ENCODE measurements around the gene ESRP2.

Gene ESRP2

DNA sequence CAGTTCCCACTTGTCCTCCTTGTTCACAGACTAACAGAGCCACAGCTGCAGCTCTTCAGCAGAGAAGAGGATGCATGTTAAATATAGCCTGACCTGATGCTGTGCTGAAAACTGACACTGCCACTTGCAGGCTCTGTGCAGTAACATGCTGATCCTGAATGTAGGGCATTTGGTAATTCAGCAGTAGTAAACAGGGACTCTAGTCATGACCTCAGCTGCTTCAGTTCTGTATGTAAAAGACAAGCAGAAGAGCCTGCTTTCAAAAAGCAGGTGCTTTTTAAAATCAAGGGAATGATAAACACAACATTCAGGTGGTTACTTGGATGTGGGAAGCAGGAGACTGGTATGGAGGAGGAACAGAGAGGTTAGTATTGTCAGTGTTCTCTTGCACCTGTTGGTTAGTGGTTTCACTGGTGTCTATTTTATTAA is 33.8 kb downstream of the ESRP2 start:
- H3K36me3 ChIP-seq (ENCODE audit: control insufficient read depth in 2 of 2, insufficient read depth in 1 of 2, low read length in 2 of 2), result no peaks in the 10 kb centered on the region; a peak in 1 of 3 replicates
- no peaks in the 10 kb centered on the region for H3K4me1 ChIP-seq (ENCODE audit: control insufficient read depth, insufficient read depth, low read length)
- no peak overlapping the region for H3K27ac ChIP-seq (ENCODE audit: extremely low read depth, low read depth, low read length)
- no peaks in the 10 kb centered on the region for H3K9me3 ChIP-seq (ENCODE audit: control insufficient read depth, insufficient read depth, low read depth, low read length)
- no peak overlapping the region for H3K4me3 ChIP-seq (ENCODE audit: low read depth, low read length)
- ChIA-PET POLR2A (no interaction called here), CTCF (no interaction called here)
- TF ChIP-seq, protein P1, sequence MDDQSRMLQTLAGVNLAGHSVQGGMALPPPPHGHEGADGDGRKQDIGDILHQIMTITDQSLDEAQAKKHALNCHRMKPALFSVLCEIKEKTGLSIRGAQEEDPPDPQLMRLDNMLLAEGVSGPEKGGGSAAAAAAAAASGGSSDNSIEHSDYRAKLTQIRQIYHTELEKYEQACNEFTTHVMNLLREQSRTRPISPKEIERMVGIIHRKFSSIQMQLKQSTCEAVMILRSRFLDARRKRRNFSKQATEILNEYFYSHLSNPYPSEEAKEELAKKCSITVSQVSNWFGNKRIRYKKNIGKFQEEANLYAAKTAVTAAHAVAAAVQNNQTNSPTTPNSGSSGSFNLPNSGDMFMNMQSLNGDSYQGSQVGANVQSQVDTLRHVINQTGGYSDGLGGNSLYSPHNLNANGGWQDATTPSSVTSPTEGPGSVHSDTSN (CRISPR knock-in tag; IDR thresholded peaks at IDR 0.05), result no peak
- TF ChIP-seq ZNF132 (tag by site-specific recombination; IDR thresholded peaks at IDR 0.05; ENCODE audit: borderline replicate concordance), result no peak
- no peak for TF ChIP-seq ZBTB21 (tag by site-specific recombination; IDR thresholded peaks at IDR 0.05)
- TF ChIP-seq ZNF747 (tag by site-specific recombination; IDR thresholded peaks at IDR 0.05), result no peak
- TF ChIP-seq ZNF514 (tag by site-specific recombination; IDR thresholded peaks at IDR 0.05), result no peak
- TF ChIP-seq, protein P2, sequence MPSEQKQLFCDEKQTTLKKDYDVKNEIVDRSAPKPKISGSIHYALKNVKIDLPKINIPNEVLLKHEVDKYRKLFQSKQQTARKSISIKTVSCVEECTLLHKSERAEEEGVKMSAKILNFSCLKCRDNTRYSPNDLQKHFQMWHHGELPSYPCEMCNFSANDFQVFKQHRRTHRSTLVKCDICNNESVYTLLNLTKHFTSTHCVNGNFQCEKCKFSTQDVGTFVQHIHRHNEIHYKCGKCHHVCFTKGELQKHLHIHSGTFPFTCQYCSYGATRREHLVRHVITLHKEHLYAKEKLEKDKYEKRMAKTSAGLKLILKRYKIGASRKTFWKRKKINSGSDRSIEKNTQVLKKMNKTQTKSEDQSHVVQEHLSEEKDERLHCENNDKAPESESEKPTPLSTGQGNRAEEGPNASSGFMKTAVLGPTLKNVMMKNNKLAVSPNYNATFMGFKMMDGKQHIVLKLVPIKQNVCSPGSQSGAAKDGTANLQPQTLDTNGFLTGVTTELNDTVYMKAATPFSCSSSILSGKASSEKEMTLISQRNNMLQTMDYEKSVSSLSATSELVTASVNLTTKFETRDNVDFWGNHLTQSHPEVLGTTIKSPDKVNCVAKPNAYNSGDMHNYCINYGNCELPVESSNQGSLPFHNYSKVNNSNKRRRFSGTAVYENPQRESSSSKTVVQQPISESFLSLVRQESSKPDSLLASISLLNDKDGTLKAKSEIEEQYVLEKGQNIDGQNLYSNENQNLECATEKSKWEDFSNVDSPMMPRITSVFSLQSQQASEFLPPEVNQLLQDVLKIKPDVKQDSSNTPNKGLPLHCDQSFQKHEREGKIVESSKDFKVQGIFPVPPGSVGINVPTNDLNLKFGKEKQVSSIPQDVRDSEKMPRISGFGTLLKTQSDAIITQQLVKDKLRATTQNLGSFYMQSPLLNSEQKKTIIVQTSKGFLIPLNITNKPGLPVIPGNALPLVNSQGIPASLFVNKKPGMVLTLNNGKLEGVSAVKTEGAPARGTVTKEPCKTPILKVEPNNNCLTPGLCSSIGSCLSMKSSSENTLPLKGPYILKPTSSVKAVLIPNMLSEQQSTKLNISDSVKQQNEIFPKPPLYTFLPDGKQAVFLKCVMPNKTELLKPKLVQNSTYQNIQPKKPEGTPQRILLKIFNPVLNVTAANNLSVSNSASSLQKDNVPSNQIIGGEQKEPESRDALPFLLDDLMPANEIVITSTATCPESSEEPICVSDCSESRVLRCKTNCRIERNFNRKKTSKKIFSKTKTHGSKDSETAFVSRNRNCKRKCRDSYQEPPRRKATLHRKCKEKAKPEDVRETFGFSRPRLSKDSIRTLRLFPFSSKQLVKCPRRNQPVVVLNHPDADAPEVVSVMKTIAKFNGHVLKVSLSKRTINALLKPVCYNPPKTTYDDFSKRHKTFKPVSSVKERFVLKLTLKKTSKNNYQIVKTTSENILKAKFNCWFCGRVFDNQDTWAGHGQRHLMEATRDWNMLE (tag by site-specific recombination; conservative IDR thresholded peaks at IDR 0.05; ENCODE audit: low read depth), result no peak
- TF ChIP-seq ZSCAN16 (tag by site-specific recombination; IDR thresholded peaks at IDR 0.05), result no peak
- no peak for TF ChIP-seq ZNF558 (tag by site-specific recombination; IDR thresholded peaks at IDR 0.05)
- TF ChIP-seq, protein P3, sequence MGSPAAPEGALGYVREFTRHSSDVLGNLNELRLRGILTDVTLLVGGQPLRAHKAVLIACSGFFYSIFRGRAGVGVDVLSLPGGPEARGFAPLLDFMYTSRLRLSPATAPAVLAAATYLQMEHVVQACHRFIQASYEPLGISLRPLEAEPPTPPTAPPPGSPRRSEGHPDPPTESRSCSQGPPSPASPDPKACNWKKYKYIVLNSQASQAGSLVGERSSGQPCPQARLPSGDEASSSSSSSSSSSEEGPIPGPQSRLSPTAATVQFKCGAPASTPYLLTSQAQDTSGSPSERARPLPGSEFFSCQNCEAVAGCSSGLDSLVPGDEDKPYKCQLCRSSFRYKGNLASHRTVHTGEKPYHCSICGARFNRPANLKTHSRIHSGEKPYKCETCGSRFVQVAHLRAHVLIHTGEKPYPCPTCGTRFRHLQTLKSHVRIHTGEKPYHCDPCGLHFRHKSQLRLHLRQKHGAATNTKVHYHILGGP (tag by site-specific recombination; IDR thresholded peaks at IDR 0.05), result no peak
- 0 out of 2 replicates have a peak, but pooled peaks have one; percentile 16 for TF ChIP-seq SCRT1 (tag by site-specific recombination; IDR thresholded peaks at IDR 0.05; ENCODE audit: borderline replicate concordance)
- no peak for TF ChIP-seq ZNF416 (tag by site-specific recombination; IDR thresholded peaks at IDR 0.05)
- no peak for TF ChIP-seq TCF7L2 (IDR thresholded peaks at IDR 0.05; ENCODE audit: borderline replicate concordance, low read depth, low read length)
- no peak for TF ChIP-seq ZNF174 (tag by site-specific recombination; IDR thresholded peaks at IDR 0.05)
- no peak for TF ChIP-seq ZNF394 (tag by site-specific recombination; IDR thresholded peaks at IDR 0.05; ENCODE audit: borderline replicate concordance)
- TF ChIP-seq, protein P4, sequence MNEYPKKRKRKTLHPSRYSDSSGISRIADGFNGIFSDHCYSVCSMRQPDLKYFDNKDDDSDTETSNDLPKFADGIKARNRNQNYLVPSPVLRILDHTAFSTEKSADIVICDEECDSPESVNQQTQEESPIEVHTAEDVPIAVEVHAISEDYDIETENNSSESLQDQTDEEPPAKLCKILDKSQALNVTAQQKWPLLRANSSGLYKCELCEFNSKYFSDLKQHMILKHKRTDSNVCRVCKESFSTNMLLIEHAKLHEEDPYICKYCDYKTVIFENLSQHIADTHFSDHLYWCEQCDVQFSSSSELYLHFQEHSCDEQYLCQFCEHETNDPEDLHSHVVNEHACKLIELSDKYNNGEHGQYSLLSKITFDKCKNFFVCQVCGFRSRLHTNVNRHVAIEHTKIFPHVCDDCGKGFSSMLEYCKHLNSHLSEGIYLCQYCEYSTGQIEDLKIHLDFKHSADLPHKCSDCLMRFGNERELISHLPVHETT (tag by site-specific recombination; IDR thresholded peaks at IDR 0.05), result no peak
- no peak for TF ChIP-seq ZBTB48 (tag by site-specific recombination; IDR thresholded peaks at IDR 0.05)
- TF ChIP-seq, protein P5, sequence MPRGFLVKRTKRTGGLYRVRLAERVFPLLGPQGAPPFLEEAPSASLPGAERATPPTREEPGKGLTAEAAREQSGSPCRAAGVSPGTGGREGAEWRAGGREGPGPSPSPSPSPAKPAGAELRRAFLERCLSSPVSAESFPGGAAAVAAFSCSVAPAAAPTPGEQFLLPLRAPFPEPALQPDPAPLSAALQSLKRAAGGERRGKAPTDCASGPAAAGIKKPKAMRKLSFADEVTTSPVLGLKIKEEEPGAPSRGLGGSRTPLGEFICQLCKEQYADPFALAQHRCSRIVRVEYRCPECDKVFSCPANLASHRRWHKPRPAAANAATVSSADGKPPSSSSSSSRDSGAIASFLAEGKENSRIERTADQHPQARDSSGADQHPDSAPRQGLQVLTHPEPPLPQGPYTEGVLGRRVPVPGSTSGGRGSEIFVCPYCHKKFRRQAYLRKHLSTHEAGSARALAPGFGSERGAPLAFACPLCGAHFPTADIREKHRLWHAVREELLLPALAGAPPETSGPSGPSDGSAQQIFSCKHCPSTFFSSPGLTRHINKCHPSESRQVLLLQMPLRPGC (tag by site-specific recombination; IDR thresholded peaks at IDR 0.05), result no peak
- TF ChIP-seq, protein P6, sequence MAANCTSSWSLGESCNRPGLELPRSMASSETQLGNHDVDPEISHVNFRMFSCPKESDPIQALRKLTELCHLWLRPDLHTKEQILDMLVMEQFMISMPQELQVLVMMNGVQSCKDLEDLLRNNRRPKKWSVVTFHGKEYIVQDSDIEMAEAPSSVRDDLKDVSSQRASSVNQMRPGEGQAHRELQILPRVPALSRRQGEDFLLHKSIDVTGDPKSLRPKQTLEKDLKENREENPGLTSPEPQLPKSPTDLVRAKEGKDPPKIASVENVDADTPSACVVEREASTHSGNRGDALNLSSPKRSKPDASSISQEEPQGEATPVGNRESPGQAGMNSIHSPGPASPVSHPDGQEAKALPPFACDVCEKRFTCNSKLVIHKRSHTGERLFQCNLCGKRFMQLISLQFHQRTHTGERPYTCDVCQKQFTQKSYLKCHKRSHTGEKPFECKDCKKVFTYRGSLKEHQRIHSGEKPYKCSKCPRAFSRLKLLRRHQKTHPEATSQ (tag by site-specific recombination; IDR thresholded peaks at IDR 0.05), result no peak
- TF ChIP-seq SCRT2 (tag by site-specific recombination; IDR thresholded peaks at IDR 0.05), result peak; percentile 48; the same call in 1 of the 2 replicates
- TF ChIP-seq, protein P7, sequence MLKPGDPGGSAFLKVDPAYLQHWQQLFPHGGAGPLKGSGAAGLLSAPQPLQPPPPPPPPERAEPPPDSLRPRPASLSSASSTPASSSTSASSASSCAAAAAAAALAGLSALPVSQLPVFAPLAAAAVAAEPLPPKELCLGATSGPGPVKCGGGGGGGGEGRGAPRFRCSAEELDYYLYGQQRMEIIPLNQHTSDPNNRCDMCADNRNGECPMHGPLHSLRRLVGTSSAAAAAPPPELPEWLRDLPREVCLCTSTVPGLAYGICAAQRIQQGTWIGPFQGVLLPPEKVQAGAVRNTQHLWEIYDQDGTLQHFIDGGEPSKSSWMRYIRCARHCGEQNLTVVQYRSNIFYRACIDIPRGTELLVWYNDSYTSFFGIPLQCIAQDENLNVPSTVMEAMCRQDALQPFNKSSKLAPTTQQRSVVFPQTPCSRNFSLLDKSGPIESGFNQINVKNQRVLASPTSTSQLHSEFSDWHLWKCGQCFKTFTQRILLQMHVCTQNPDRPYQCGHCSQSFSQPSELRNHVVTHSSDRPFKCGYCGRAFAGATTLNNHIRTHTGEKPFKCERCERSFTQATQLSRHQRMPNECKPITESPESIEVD (tag by site-specific recombination; IDR thresholded peaks at IDR 0.05), result no peak
- TF ChIP-seq ZNF776 (tag by site-specific recombination; IDR thresholded peaks at IDR 0.05; ENCODE audit: borderline replicate concordance), result no peak
- TF ChIP-seq ZNF585B (tag by site-specific recombination; IDR thresholded peaks at IDR 0.05), result no peak

Measured in HEK293 (cell line).